Cortex of kidney (tissue), 1 donor: ENCODE data around the gene SRCIN1.

Experiments
- DNase-seq: peaks from one replicate; lab custom pipeline; 2025; lab: John Stamatoyannopoulos, UW

Gene SRCIN1

DNA sequence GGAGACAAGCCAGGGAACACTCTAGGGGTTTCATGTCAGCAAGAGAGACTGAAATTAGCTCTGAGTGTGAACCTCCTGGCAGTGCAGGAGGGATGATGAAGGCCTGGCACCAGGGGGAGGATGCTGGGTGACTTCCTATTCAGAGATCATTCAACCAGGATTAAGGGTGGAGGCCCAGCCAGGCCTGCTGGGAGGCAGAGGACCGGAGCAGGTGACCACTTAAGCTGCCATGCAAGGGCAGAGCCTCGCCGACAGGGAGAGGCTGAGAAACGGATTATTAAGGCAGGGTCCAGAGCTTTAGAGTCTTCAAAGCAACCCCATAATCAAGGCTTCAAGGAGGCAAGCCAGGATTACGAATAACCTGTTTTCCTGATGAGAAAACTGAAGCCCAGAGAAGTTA, 10.6 kb upstream of the SRCIN1 start:
- DNase-seq: no peak

DNA sequence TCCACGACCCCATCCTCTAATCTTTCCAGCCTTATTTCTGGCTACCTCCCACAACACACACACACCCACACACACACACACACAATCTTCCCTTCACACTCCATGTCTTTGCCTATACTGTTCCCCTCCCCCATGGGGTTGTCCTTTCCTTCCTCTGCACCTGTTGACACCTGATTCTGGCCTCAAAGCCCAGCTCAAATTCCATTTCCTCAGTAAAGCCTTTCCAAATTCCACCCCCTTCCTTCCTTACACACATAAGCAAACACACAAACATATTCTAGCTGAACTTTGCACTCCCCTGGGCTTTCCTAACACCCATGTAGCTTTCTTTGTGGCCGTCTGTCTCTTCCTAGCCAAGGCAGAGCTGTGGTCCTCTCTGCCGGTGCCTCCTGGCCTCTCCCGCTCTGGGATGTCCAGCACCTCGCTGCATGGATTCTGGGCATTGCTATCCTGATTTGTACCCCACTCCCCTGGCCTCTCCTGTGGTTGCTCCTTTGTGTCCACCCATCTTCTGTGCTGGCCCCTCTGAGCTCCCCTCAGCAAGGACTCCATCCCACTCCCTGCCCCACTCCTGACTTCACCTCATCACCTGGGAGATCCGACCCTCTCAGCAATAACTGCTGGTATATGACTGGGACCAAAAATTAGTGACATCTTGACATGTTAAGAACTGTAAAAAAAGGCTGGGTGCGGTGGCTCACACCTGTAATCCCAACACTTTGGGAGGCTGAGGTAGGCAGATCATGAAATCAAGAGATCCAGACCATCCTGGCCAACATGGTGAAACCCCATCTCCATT, 8.4 kb upstream of the SRCIN1 start:
- no peak for DNase-seq

DNA sequence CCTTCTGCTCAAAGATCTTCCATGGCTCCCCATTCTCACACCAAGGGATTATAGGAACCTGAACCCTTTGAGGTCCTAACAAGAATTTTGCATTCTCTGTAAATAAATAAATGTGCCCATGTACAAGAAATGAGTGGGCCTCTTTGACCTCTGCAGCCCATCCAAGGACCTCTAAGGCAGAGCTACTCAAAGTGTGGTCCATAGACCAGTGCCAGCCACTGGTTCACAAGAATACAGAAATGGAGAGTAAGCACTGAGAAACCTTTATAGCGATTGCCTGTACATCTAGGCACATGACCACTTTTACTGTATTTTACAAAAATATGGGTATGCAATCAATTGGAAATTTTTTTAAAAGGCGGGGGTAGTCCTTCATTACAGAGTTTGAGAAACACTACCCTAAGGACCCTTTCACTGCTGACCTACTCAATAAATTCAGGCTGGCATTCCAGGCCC, 7.8 kb upstream of the SRCIN1 start:
- DNase-seq: no peak

GRCh38 chr17:38611872-38612376, 6.2 kb upstream of the SRCIN1 start:
- no peak for DNase-seq

DNA sequence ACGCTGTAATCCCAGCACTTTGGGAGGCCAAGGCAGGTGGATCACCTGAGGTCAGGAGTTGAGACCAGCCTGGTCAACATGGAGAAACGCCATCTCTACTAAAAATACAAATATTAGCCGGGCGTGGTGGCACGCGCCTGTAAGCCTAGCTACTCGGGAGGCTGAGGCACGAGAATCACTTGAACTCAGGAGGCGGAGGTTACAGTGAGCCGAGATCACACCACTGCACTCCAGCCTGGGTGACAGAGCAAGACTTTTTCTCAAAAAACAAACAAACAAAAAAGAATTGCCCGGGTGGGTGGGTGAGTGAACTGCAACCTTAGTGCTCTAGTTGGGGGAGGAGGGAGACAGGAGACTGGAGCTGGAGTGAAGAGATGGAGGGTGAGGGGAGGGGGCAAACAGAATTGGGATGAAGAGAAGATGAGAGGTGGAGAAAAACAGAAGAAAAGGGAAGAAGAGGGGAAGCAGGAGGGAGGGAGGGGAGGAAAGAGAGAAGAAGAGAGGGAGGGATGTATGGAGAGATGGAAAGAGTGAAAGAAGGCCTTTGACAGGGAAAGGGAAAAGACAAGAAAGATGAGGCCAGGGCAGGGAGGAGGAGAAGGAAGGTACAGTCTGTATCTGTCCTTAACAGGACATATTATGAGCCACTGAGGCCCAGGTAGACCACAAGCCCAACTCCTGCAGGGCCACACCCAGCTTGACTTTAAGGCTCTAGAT, 5.5 kb upstream of the SRCIN1 start:
- DNase-seq: no peak

DNA sequence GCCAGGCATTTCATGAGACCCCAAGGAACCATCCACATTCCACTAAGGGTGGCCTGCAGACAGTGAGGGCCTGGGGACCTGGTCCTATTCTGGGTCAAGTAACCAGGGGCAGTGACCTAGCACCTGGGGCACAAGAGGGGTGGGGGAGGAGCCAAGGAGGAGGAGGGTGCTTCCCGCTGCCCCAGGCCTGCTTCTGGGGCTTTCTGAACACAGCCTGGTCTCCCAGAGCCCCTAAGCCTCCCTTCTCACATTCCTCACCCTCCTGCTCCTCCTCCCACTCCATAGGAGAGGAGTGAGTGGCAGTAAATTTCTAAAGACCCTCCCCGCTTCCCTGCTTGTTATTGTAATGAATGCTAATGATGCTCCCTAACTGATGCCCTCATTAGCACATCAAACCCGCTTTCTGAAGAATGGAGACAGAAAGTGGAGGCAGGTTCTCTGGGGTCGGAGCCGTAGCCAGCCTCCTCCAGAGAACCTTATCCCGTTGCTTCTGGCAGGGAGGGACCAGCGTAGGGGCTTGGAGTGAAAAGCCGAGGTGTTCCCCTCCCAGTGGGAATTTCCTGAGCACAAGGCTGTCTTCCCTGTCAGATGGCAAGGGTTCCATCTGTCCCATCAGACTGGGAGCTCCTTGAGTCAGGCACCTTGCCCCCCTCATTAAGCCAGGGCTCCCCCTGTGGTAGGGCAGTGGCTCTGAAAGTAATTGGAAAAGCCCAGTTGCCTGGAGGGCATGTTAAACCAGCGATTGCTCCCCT, 3.7 kb upstream of the SRCIN1 start:
- DNase-seq: no peak

GRCh38 chr17:38608648-38609047, 2.9 kb upstream of the SRCIN1 start:
- DNase-seq: no peak

DNA sequence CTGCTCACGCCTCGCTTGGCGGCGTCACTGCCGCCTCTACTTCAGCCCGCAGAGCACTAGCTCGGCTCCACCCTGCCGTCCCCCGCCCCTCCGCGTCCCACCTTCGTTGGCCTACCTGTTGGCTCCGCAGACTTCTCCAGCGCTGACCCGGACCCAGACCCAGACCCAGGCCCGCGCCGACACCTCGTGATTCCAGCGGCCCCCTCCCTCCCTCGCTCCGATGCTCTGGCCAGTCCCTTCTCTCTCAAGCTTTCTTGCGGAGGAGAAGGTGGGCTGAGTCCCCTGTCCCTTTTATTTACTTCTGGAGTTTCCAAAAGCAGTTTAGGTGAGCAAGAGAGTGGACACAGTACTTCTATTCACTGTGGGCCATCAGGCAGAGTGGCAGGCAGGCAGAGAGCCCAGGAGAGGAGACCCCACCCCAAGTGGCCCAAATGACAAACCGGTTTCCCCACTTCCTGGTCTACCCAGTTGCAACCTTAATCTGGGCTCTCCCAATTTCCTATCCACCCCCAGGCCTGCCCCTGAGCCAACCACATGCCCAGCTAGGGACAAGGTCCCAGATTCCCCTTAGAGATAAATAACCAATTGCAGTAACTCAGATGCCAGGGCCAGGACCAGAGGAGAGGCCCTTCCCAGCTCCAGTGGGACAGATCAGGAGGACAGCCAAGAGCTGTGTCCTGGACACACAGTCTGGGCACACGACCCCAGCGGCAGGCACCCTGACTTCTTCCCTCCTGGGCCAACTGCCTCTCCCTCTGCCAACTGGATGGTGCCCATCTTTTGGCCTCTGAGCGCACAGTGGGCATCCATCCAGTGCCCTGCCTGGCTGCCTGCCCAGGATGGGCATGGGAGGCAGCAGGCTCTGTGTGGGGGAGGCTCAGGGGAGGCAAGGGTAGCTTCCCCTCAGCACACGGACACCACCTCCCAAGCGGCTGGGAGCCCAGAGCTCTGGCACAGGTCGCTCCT, 1.2 kb upstream of the SRCIN1 start:
- no peak for DNase-seq

GRCh38 chr17:38605411-38605840, 326 bp downstream of the SRCIN1 start:
- DNase-seq: no peak

GRCh38 chr17:38604479-38605403, 1.0 kb downstream of the SRCIN1 start:
- no peak for DNase-seq

DNA sequence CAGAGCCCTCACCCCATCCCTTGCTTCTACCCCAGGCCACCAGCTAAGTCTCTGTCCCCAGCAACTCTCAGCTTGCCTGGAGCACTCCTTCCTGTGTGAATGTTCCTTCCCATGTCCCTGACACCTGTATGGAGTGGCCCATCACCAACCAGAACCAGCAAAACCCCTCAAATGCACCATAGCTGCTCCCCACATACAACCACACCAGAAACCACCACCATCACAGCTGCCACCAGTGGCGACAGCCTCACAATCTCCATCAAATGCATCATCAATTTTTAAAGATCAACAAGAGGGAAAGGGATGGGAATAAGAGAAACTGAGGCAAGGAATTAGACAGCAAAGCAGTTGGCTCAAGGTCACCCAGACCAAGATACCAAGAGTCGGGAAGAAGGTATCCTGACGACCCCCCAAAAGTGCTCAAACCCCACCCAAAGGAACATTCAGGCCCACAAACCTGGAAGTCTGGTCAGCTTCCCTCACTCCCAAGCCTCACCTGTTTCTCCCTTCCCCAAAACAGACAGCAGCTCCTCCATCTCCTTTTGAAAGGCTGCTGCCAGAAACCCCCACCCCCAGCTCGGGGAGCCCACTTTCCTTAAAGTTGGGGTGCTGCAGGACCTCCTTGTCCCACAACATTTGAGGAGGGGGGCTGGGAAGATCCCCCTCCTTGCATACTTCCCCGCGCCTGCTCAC, 1.8 kb downstream of the SRCIN1 start:
- DNase-seq: no peak

DNA sequence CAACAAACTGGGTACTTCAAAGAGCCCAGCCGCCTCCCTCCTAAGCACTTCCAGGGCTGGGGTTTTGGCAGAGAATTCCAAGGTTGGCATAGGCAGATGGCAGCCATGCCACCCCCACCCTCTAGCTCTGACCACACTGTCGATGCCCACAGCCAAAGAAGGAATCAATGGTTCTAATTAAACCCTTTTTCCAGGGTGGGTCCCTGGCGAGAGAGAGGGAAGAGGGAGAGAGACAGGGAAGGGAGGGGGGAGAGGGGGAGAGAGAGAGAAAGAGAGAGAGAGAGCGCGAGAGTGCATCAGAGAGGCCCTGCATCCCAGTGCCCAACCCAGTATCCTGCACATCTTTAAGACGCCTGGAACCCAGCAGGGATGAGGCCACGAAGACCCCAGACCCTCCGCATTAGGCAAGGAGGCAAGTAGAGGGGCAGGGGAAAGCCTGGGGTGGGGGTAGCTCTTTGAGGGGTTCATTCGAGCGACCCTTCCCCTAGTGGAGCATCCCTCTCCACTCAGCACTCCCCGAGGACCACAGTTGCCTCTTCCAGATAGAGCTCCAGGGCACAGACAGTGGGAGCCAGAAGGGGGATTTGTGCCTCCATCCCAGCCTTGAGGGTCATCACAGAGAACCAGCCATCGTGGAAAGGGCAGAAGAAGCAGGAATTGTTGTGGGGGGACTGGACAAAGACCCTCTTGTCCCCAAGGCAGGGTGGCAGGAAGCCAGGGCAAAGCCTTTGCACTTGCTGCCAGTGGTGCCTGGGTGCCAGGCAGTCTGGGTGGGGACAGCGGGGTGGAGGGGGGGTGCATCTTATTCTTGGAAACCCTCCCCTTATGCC, 2.6 kb downstream of the SRCIN1 start:
- no peak for DNase-seq

DNA sequence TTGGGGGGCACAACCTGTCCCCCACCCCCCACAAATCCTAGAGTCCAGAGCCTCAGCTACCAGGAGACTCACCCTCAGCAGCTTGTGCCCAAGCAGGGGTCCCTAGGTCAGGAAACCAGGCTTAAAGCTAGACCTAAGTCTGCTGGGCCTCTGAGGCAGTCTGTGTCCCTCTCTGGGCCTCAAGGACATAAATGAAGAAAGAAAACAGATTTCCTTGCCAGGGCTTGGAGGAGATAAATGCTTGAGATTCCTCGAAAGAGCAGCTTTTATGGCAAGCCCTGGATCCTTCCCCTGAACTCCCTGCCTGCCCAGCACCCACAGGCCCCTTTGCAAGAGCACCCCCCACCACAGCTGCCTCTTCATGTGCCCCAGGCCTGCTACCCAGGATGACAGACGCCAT, 3.3 kb downstream of the SRCIN1 start:
- DNase-seq: no peak

DNA sequence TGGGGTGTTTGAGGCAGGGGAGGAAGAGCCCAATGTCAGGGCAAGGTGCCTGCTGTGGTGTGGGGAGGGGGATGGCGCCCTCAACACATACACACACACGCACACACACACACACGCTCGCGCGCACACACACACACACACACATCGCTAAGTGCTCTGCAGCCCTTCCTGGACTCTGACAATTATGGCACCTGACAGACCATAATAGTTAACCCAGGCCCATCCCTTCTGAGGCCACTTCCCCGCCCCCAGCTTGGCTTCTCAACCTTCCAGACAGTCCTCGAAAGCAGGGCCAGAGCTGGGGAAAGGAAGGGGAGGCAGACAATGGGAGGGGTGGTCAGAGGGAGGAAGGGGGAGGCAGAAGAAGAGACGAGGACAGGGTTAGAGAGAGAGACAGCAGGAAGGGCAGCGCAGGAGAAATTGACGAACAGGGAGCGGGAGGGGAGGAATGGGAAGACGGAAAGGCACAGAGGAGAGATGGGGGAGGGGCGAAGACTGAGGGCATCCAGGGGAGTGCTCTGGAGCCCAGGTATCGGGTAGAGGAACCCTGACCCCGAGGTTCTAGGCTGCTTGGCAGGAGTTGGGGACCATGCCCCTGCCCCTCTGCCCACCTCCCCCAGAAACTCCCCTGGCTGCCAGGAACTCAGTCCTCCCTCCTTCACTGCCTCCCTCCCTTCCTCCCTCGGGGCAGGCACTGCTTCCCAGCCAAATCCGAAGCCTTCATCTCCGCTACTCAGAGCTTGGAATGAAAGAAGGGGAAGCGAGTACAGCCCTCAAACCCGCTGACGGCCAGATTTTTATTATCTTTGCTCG, 4.0 kb downstream of the SRCIN1 start:
- no peak for DNase-seq

- DNase-seq: no peak
These were observed 4.8 kb downstream of the SRCIN1 start for GRCh38 chr17:38600906-38601305.

- DNase-seq: no peak
These were observed 5.3 kb downstream of the SRCIN1 start for GRCh38 chr17:38600416-38600815.

GRCh38 chr17:38599398-38599856, 6.3 kb downstream of the SRCIN1 start:
- no peak for DNase-seq

DNA sequence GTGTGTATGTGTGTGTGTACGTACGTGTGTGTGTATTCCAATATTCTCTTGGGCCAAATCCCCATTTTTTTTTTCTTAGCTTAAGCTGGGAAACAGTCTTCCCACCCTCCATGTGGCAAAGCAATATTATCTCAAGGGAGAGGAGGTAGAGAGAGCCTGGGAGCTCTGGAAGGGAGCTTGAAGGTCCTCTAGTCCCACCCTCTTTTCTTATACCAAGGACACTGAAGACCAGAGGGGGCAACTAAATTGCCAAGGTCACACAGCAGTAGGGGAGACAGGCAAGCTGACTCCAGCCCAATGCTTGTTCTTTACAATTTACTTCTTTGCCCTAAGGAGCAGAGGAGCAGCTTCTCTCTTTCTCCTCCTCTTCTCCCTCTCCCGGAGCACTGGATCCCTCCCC, 6.8 kb downstream of the SRCIN1 start:
- no peak for DNase-seq
